Left lung (tissue), 10 donors: Measurements from ENCODE around the gene PAX5. TPM values are rescaled to one million over a fixed set of nuclear protein-coding genes. Genes with fewer than 3 reads are reported as not detected.

Source experiments
- ATAC-seq: fragments of 200-7000 bp; cut with Tn5 transposase; one replicate; pipeline ENCODE4 v1.9.1; 2020; ENCODE audit warnings: moderate library complexity
- DNase-seq, 4 donors: peaks; one replicate each; pipeline ENCODE4 v3.0.0-alpha.2; 2013 to 2020
- H3K27ac ChIP-seq, 2 donors: fragments of 200-600 bp; sonication (generic) in 1 of 2; one replicate each; pipeline versions ENCODE4 v1.5.0 to v1.8.0; 2020 to 2021
- H3K27me3 ChIP-seq, 2 donors: fragments of 200-600 bp; sonication (generic) in 1 of 2; one replicate each; pipeline versions ENCODE4 v1.5.0 to v1.8.0; 2020 to 2021
- H3K36me3 ChIP-seq, 2 donors: fragments of 200-600 bp; sonication (generic) in 1 of 2; one replicate each; pipeline versions ENCODE4 v1.5.0 to v1.8.0; 2020 to 2021
- H3K4me1 ChIP-seq, 2 donors: fragments of 200-600 bp; one replicate each; pipeline ENCODE4 v1.8.0; 2021
- H3K4me3 ChIP-seq, 2 donors: fragments of 200-600 bp; sonication (generic) in 1 of 2; one replicate each; pipeline versions ENCODE4 v1.5.0 to v1.8.0; 2020 to 2021; ENCODE audit warnings: mild to moderate bottlenecking in 1 of 2
- H3K9me3 ChIP-seq, 2 donors: fragments of 200-600 bp; sonication (generic) in 1 of 2; one replicate each; pipeline versions ENCODE4 v1.5.0 to v1.8.0; 2020 to 2021
- CTCF ChIP-seq, 2 donors: fragments of 200-600 bp; sonication (generic) in 1 of 2; IDR thresholded peaks; one replicate each; pipeline versions ENCODE4 v1.5.0 to v1.8.0; 2021; ENCODE audit warnings: antibody characterized with exemption in 2 of 2
- intact Hi-C, 2 donors: fragments of 100-400 bp; cut with DNase I; formaldehyde crosslinking; loops; one replicate each; pipeline versions ENCODE4 v1.11.2 to v1.14.2; 2022
- polyA plus RNA-seq, 6 donors: library from polyadenylated mRNA; unstranded; fragments of 120-200 nt; gene quantifications; one replicate each; pipeline ENCODE4 v1.2.1, GENCODE V29; 2013; ENCODE audit not compliant: insufficient read length in 6 of 6
- total RNA-seq, 2 donors: library from RNA; stranded (reverse); fragmentation: NEBNext Ultra II Directional; extraction: Animal tissue kit (Norgen Biotek cat#: 25700); gene quantifications; one replicate each; pipeline ENCODE4 v1.2.1, GENCODE V29; 2021
- donor health status: DM: no; HTN: yes; CAD: no.
- donor health status: DM: no; HTN: no; CAD: no.

The PAX5 gene
- total and polyA plus RNA-seq, 8 donors, result 0.03 to 0.65 (median 0.13) TPM

GRCh38 chr9:37031081-37031480, 3.0 kb downstream of the PAX5 start:
- intact Hi-C loops, result no loop called here

GRCh38 chr9:37030611-37030939, 3.5 kb downstream of the PAX5 start:
- ATAC-seq (no peak), DNase-seq (no peak)
- intact Hi-C loops, result no loop called here
- no peaks in the 10 kb centered on the region for H3K9me3 ChIP-seq
- peaks cover 97 to 100% of the 10 kb centered on the region in 2 donors for H3K27me3 ChIP-seq
- H3K27ac ChIP-seq, result no peak overlapping the region
- no peak overlapping the region for H3K4me3 ChIP-seq
- no peaks in the 10 kb centered on the region for H3K36me3 ChIP-seq
- TF ChIP-seq CTCF (IDR thresholded peaks at IDR 0.05), result no peak
- peaks cover 23 to 46% of the 10 kb centered on the region in 2 donors for H3K4me1 ChIP-seq

More at GRCh38 chr9:37031081-37031480, 3.0 kb downstream of the PAX5 start:
- Histone ChIP-seq H3K27ac (no peak overlapping the region), H3K9me3 (no peaks in the 10 kb centered on the region), H3K4me1 (peaks cover 19 to 46% of the 10 kb centered on the region in 2 donors), H3K27me3 (peaks cover 97 to 100% of the 10 kb centered on the region in 2 donors), H3K4me3 (no peak overlapping the region), H3K36me3 (no peaks in the 10 kb centered on the region)
- ATAC-seq (no peak), DNase-seq (no peak)
- no peak for TF ChIP-seq CTCF (IDR thresholded peaks at IDR 0.05)

GRCh38 chr9:37029776-37030610, 4.1 kb downstream of the PAX5 start:
- Histone ChIP-seq H3K27me3 (peaks cover 97 to 100% of the 10 kb centered on the region in 2 donors), H3K4me1 (peaks cover 28 to 45% of the 10 kb centered on the region in 2 donors), H3K36me3 (no peaks in the 10 kb centered on the region), H3K4me3 (no peak overlapping the region), H3K9me3 (no peaks in the 10 kb centered on the region), H3K27ac (no peak overlapping the region)
- intact Hi-C loops, result no loop called here
- ATAC-seq, result no peak
- DNase-seq, result no peak
- TF ChIP-seq CTCF (IDR thresholded peaks at IDR 0.05), result no peak

- Histone ChIP-seq H3K4me3 (no peak overlapping the region), H3K4me1 (peaks cover 28 to 38% of the 10 kb centered on the region in 2 donors), H3K36me3 (no peaks in the 10 kb centered on the region), H3K9me3 (no peaks in the 10 kb centered on the region), H3K27ac (no peak overlapping the region), H3K27me3 (peaks cover 97 to 100% of the 10 kb centered on the region in 2 donors)
- intact Hi-C loops, result no loop called here
- no peak for TF ChIP-seq CTCF (IDR thresholded peaks at IDR 0.05)
- no peak for ATAC-seq
- no peak for DNase-seq
These were observed 4.7 kb downstream of the PAX5 start for GRCh38 chr9:37029304-37029775.

- no peak overlapping the region for H3K27ac ChIP-seq
- no peak for DNase-seq
- no peaks in the 10 kb centered on the region for H3K36me3 ChIP-seq
- no peak overlapping the region for H3K4me3 ChIP-seq
- intact Hi-C loops, result no loop called here
- no peak for TF ChIP-seq CTCF (IDR thresholded peaks at IDR 0.05)
- H3K9me3 ChIP-seq, result no peaks in the 10 kb centered on the region
- peaks cover 28 to 34% of the 10 kb centered on the region in 2 donors for H3K4me1 ChIP-seq
- ATAC-seq, result no peak
- H3K27me3 ChIP-seq, result peaks cover 96 to 100% of the 10 kb centered on the region in 2 donors
These were observed 5.5 kb downstream of the PAX5 start for GRCh38 chr9:37028420-37029031.
